DND-41 (cell line): ENCODE measurements around the gene APOC3.

ENCODE experiments used
- ATAC-seq: fragments of 200-7000 bp; cut with Tn5 transposase; 3 replicates; pipeline ENCODE4 v1.9.1; 2021; ENCODE audit warnings: low read depth; ENCODE audit not compliant: insufficient read depth
- DNase-seq: peaks from one replicate; pipeline ENCODE4 v3.0.0-alpha.2; 2020
- H2AFZ ChIP-seq: 2 replicates; pipeline ENCODE4 v1.6.0; 2012; ENCODE audit warnings: low read depth, low read length
- H3K27ac ChIP-seq: 2 replicates; pipeline ENCODE4 v1.5.1; 2012; ENCODE audit warnings: low read length, inconsistent platforms
- H3K27me3 ChIP-seq: fragments of 200-600 bp; sonication (generic); 2 replicates; pipeline ENCODE4 v1.6.0; 2012; ENCODE audit warnings: low read length, mild to moderate bottlenecking, inconsistent platforms; ENCODE audit not compliant: insufficient read depth, poor library complexity
- H3K36me3 ChIP-seq: 2 replicates; pipeline ENCODE4 v1.5.1; 2012; ENCODE audit warnings: low read length, inconsistent platforms; ENCODE audit not compliant: insufficient read depth
- H3K4me1 ChIP-seq: 2 replicates; pipeline ENCODE4 v1.5.1; 2012; ENCODE audit warnings: mild to moderate bottlenecking, low read length; ENCODE audit not compliant: insufficient read depth
- H3K4me2 ChIP-seq: 2 replicates; pipeline ENCODE4 v1.6.0; 2012; ENCODE audit warnings: mild to moderate bottlenecking, moderate library complexity, low read length, inconsistent platforms; ENCODE audit not compliant: insufficient read depth
- H3K4me3 ChIP-seq, 2 experiments: fragments of 200-600 bp in 1 of 2; shearing (Covaris generic) in 1 of 2; 2 replicates each; pipeline ENCODE4 v1.5.1; 2012 to 2016; ENCODE audit warnings: inconsistent platforms in 2 of 2, low read length in 2 of 2, mild to moderate bottlenecking in 2 of 2, low read depth in 1 of 2, moderate library complexity in 1 of 2
- H3K79me2 ChIP-seq: 2 replicates; pipeline ENCODE4 v1.6.0; 2012; ENCODE audit warnings: low read length, inconsistent platforms; ENCODE audit not compliant: insufficient read depth
- H3K9ac ChIP-seq: 2 replicates; pipeline ENCODE4 v1.6.0; 2012; ENCODE audit warnings: low read depth, mild to moderate bottlenecking, inconsistent platforms, low read length, moderate library complexity
- H3K9me3 ChIP-seq: 2 replicates; pipeline ENCODE4 v1.5.1; 2012; ENCODE audit warnings: low read length, moderate library complexity, mild to moderate bottlenecking, inconsistent platforms; ENCODE audit not compliant: insufficient read depth, severe bottlenecking
- H4K20me1 ChIP-seq: 2 replicates; pipeline ENCODE4 v1.6.0; 2012; ENCODE audit warnings: low read length; ENCODE audit not compliant: insufficient read depth
- CTCF ChIP-seq: IDR thresholded peaks from 2 replicates; pipeline ENCODE4 v1.5.1; 2012; ENCODE audit warnings: borderline replicate concordance, low read length, moderate library complexity, mild to moderate bottlenecking; ENCODE audit not compliant: poor library complexity, severe bottlenecking; ENCODE audit errors: extremely low read depth
- EZH2 ChIP-seq: IDR thresholded peaks from 3 replicates; pipeline ENCODE4 v1.6.1; 2012; ENCODE audit warnings: borderline replicate concordance, low read depth, mild to moderate bottlenecking, moderate library complexity, low read length, inconsistent platforms; ENCODE audit not compliant: severe bottlenecking

APOC3 gene

GRCh38 chr11:116835791-116836631 is 6.3 kb downstream of the APOC3 start:
- Histone ChIP-seq H3K27ac (peak overlapping the region; percentile 87), H2AFZ (peak overlapping the region; percentile 90), H3K36me3 (no peaks in the 10 kb centered on the region), H3K79me2 (no peaks in the 10 kb centered on the region), H3K9ac (peak overlapping the region; percentile 77), H3K4me3 (peak overlapping the region; percentile 13 to 69), H3K4me2 (peak overlapping the region; percentile 87), H3K4me1 (peaks cover 21% of the 10 kb centered on the region), H4K20me1 (no peaks in the 10 kb centered on the region), H3K27me3 (no peaks in the 10 kb centered on the region), H3K9me3 (no peaks in the 10 kb centered on the region)
- peak; percentile 89 for ATAC-seq
- peak; percentile 91 for DNase-seq
- TF ChIP-seq CTCF (peak; percentile 89), EZH2 (no peak)

- Histone ChIP-seq H3K9ac (peak overlapping the region; percentile 77), H3K4me3 (peak overlapping the region in 1 of 2 experiments; percentile 69; a peak in 2 of 4 replicates), H3K36me3 (no peaks in the 10 kb centered on the region), H3K4me1 (peaks cover 21% of the 10 kb centered on the region), H3K9me3 (no peaks in the 10 kb centered on the region), H4K20me1 (no peaks in the 10 kb centered on the region), H3K79me2 (no peaks in the 10 kb centered on the region), H3K27ac (peak overlapping the region; percentile 87), H3K4me2 (peak overlapping the region; percentile 87), H3K27me3 (no peaks in the 10 kb centered on the region), H2AFZ (peak overlapping the region; percentile 90)
- ATAC-seq (no peak), DNase-seq (no peak)
- TF ChIP-seq CTCF (no peak), EZH2 (no peak)
Measured at GRCh38 chr11:116836632-116836991, 6.9 kb downstream of the APOC3 start.

GRCh38 chr11:116837231-116838091 is 7.8 kb downstream of the APOC3 start, which contains the start of gene APOA1:
Gene APOA1 (minus strand): TSS chr11:116837622. CDS start chr11:116837387, 235 bp downstream.
- Histone ChIP-seq H3K27ac (peak within 1 kb of the TSS; percentile 87), H4K20me1 (no peaks in the 10 kb centered on the region), H3K4me2 (peak within 1 kb of the TSS; percentile 87), H3K9ac (peak within 1 kb of the TSS; percentile 77), H2AFZ (peak within 1 kb of the TSS; percentile 90), H3K36me3 (no peaks in the 10 kb centered on the region), H3K79me2 (no peaks in the 10 kb centered on the region), H3K4me1 (peaks cover 21% of the 10 kb centered on the region), H3K4me3 (peak within 1 kb of the TSS in 1 of 2 experiments; percentile 69; a peak in 2 of 4 replicates), H3K9me3 (no peaks in the 10 kb centered on the region), H3K27me3 (no peaks in the 10 kb centered on the region)
- no peak for TF ChIP-seq EZH2
- TF ChIP-seq CTCF, result no peak
- no peak for DNase-seq
- no peak for ATAC-seq
